IPS DF 6.9 (cell line): Measurements from ENCODE around the gene HOXB8.

Experiments
- DNase-seq: peaks from one replicate; pipeline ENCODE4 v3.0.0-alpha.2; 2013; ENCODE audit warnings: low read depth, low spot score
- H3K27ac ChIP-seq: one replicate; pipeline ENCODE4 v1.5.1; 2013; ENCODE audit warnings: low read length, control low read depth
- H3K27me3 ChIP-seq: 2 replicates; pipeline ENCODE4 v1.6.1; 2013; ENCODE audit warnings: mild to moderate bottlenecking, low read length; ENCODE audit not compliant: control insufficient read depth, insufficient read depth
- H3K36me3 ChIP-seq: 2 replicates; pipeline ENCODE4 v1.6.1; 2013; ENCODE audit warnings: low read length; ENCODE audit not compliant: control insufficient read depth, insufficient read depth
- H3K4me1 ChIP-seq: 2 replicates; pipeline ENCODE4 v1.6.1; 2013; ENCODE audit warnings: low read length; ENCODE audit not compliant: control insufficient read depth, insufficient read depth
- H3K4me3 ChIP-seq: 2 replicates; pipeline ENCODE4 v1.5.1; 2013; ENCODE audit warnings: mild to moderate bottlenecking, low read length
- H3K9me3 ChIP-seq: 2 replicates; pipeline ENCODE4 v1.6.1; 2013; ENCODE audit warnings: low read length, inconsistent platforms; ENCODE audit not compliant: control insufficient read depth, insufficient read depth
- WGBS: extraction: QIAGEN DNeasy Blood & Tissue Kit; methylation state at CpG from one replicate; pipeline ENCODE4 v1.1.7; 2013; ENCODE audit warnings: mixed read lengths, missing lambda C conversion rate; ENCODE audit not compliant: insufficient read length, insufficient coverage; 5-methylcytosine and 5-hydroxymethylcytosine counted together

The HOXB8 gene

DNA sequence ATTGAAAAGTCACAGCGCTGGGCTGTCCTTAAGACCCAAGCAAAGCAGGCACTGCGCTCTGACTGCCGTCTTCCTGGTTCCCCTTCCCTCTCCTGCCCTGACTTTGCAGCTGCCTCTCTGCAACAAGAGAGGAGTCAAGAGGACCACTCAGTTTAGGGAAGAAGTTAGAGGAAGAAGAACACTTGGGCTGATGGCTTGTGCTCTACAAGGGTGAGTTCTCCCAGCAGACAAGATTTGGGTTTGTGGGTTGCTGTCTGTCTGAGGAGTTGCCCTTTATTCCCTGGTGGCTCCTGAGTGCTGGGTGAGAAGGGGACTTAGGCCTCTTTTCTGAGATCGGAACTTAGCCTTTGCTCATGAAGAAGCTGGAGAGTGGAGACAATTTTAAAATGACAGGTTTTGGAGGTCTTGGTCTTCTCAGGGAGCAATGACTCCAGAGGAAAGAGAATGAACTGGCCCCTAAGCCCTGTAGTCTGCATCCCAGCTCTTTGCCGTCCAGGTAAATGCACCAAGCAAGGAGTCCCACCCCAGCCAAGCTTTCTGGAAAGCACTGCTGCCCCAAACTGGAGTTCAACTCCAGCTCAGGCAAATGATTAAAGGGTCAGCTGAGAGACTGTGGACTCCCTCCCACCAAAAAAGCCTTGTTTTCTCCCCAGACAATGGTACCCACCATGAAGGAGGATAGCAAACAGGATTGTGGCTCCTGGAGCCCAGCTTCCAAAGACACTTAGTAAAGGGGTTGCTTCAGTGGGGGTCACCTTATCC is 13.7 kb upstream of the HOXB8 start:
- no CpG with 5 or more reads among the region's 5 CpGs for WGBS
- Histone ChIP-seq H3K4me1 (peaks cover 5% of the 10 kb centered on the region; the same call in 1 of the 2 replicates), H3K9me3 (no peaks in the 10 kb centered on the region), H3K27ac (no peak overlapping the region), H3K36me3 (no peaks in the 10 kb centered on the region), H3K4me3 (no peak overlapping the region), H3K27me3 (peaks cover 97% of the 10 kb centered on the region)
- no peak for DNase-seq

DNA sequence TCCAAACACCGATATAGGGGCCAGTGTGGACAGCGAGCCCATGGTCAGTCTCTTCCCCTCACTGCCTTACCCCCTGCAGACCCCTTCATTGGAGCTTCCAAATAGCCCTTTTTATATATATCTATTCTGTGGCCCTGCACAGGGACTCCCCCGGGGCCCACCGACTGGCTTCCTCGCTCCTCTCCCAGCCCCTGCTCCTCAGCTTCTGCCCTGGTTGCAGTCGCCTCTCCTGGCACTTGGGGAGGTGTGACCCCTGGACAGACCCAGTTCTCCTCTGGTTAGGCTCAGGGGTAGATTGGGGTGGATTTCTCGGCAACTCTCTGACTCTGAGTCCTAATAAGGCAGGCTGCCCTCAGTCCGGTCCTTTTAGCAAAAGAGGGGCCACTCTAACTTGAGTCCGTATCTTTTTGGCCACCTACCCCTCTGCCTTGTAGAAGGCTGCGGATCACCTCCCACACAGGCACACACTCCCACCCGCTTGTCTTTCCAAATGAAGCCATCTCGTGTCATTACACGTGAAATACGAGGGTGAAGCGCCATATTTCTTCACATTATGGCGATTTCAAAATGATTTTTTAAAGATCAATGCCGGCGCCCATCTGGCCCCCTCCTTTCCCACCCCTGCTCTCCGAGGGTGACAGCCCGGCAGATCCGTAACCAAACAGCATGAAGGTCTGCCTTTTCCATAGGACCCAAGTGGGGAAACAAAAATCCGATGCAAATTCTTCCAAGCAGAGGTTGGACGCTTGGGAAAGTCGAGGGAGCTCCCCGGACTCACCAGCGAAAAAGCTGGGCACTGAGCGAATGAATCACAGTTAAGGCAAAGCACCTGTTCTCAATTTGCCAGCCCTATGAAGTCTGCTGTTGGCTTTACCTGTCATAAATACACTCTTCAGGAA is 12.8 kb upstream of the HOXB8 start:
- no CpG with 5 or more reads among the region's 27 CpGs for WGBS
- DNase-seq: no peak
- Histone ChIP-seq H3K27me3 (peaks cover 97% of the 10 kb centered on the region), H3K9me3 (no peaks in the 10 kb centered on the region), H3K4me1 (peaks cover 5% of the 10 kb centered on the region; the same call in 1 of the 2 replicates), H3K27ac (no peak overlapping the region), H3K36me3 (no peaks in the 10 kb centered on the region), H3K4me3 (no peak overlapping the region)

DNA sequence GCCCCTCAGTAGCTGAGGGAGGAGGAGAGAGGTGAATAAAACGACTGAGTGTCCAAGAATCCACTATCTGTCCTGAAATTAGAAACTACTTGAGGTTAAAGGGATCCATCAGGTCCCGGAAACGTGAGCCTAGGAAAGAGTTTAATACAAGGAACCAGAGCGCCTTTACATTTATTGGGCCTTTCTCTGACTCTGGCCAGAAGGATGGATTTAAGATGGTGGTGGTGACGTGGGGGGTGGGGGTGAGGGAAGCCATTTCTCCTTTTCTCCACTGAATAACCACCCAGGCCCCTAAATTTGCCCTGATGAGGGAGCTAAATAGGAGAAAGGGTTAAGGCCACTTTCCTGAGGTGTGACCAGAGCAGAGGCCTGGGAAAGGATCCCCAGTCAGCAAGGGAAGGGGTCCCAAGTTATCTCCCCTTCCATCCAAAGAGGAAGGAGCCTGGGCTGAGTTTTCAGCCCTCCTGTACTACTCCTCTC is 12.1 kb upstream of the HOXB8 start:
- H3K27ac ChIP-seq: no peak overlapping the region
- peaks cover 97% of the 10 kb centered on the region for H3K27me3 ChIP-seq
- peaks cover 5% of the 10 kb centered on the region; the same call in 1 of the 2 replicates for H3K4me1 ChIP-seq
- no peak overlapping the region for H3K4me3 ChIP-seq
- H3K9me3 ChIP-seq: no peaks in the 10 kb centered on the region
- no peaks in the 10 kb centered on the region for H3K36me3 ChIP-seq
- no peak for DNase-seq
- no CpG with 5 or more reads among the region's 5 CpGs for WGBS

DNA sequence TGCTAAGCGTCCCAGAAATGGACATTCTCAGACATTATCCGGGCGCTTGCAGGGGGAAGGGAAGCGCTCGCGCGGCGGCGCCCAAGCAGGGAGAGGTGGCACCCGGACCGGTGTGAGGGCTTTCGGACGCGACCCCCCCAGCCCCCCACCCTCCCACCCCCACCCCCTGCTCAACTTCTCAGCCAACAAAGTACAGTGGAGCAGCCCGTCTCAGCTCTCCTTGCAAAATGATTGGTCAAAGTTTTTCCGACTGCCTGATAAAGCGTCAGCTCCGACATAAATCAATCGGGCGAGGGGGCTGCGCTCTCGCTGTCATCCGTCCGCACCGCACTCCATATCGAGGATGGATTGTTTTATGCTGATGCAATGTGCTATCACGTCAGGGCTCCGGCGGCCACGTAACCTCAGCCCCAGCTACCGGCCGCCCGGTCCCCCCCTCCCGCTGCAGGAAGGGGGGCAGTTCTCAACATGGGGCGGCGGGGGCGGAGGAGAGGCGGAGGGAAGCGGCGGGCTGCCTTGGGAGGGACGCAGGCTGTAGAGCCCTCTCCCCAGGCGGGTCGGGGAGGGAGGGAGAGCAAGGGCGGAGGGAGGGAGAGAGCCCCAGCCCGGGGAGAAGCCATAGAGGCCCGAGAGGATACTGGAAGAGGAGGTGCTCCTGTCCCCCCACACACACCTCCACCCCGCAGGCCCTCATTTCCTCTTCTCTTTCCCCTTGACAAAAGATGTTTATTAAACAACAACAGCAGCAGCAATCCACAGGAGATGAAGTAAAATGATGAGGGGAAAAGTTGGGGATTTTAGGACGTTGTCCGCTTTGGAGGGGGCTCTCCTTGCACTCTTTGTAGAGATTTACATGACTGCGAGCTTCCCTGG is 11.4 kb upstream of the HOXB8 start, which contains the start of gene HOXB9:
Gene HOXB9, minus strand, starts transcription at position 114 of the 873 bp plus-strand sequence. Its CDS starts 89 bp downstream, at position 25.
- no peak for DNase-seq
- WGBS: no CpG with 5 or more reads among the region's 50 CpGs
- Histone ChIP-seq H3K36me3 (no peaks in the 10 kb centered on the region), H3K27ac (no peak within 1 kb of the TSS), H3K9me3 (no peaks in the 10 kb centered on the region), H3K4me1 (peaks cover 2% of the 10 kb centered on the region; the same call in 1 of the 2 replicates), H3K4me3 (no peak within 1 kb of the TSS), H3K27me3 (peaks cover 97% of the 10 kb centered on the region)

DNA sequence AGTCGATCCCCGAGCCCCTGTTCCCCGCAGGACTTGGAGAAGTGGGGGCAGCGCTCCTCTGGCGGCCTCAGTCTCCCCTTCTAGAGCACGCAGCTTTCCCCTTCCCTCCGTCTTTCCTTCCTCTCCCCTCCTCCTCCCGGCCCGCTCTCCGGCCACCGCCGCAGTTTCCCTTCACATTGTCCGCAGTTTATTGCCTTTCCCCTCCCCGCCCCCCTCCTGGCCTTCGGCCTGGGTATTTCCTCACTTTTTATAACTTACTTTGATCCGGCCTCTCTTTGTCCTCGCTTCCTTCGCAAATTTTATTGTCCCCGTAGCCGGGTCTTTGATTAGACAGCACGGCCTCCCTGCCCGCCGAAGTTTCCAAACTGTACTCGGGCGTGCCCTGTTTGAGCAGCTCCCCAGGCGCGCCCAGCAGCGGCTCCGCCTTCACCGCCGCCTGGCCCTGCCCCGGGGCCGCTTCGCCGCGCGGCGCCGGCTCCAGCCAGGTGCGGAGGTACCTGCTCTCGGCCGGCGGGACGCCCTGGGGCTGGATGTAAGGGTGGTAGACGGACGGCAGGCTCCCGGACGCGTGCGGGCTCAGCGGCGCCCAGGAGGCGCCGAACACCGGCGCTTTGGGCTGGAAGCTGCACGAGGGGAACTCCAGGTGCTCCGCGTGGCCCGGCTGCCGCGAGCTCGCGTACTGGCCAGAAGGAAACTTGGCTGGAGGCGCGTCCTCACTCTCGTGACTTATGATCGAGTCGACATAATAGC is 10.6 kb upstream of the HOXB8 start:
- 0 out of 2 replicates have a peak, but pooled peaks cover 2% of the 10 kb centered on the region for H3K4me1 ChIP-seq
- no peak for DNase-seq
- no peak overlapping the region for H3K4me3 ChIP-seq
- no peak overlapping the region for H3K27ac ChIP-seq
- no peaks in the 10 kb centered on the region for H3K9me3 ChIP-seq
- peaks cover 97% of the 10 kb centered on the region for H3K27me3 ChIP-seq
- no peaks in the 10 kb centered on the region for H3K36me3 ChIP-seq
- no CpG with 5 or more reads among the region's 69 CpGs for WGBS

DNA sequence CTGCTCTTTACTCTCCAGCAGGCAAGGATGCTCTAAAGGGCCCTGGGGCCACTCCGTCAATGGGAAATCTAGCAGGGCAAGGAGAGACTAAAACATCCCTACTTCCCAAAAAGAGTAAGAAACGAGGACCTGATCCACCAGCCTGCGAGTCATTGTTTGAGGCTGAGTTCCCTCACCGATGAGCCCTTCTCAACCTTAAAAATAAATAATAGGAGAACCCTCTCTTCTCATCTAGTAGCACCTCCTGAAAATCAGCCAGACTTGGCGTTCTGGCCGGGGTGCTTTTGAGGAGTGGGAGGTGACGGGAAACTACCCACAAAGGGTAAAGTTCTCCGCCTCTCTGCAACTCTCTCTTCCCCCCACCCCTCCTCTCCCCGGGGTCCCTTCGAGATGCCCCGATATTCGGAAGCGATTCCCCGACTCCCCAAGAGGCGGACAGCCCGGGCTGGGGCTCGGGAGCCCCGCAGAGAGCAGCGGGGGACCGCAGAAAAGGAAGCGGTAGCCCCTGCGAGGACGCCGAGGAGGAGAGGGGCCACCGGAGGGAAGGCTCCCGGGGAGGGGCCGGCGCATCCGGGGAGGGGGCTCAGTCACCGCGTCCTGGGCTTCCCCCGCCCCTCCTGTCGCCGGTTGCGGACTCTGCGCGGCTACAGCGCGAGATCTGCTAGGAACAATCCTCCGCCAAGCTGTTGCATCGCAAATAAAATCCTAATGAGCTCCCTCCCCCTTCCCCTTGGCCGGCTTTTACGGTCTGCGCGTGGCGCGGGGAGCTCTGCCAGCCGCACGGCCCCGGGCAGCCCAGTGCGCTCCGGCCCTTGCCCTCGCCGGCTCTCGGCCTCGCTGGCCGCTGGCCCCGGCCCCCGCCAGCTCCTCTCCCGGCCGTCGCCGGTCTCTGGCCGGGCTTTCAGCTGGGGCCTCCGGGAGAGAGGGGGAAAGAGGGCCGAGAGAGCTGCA is 9.7 kb upstream of the HOXB8 start:
- 0 out of 2 replicates have a peak, but pooled peaks cover 2% of the 10 kb centered on the region for H3K4me1 ChIP-seq
- H3K4me3 ChIP-seq: no peak overlapping the region
- no CpG with 5 or more reads among the region's 66 CpGs for WGBS
- H3K27me3 ChIP-seq: peaks cover 97% of the 10 kb centered on the region
- H3K36me3 ChIP-seq: no peaks in the 10 kb centered on the region
- H3K27ac ChIP-seq: no peak overlapping the region
- no peaks in the 10 kb centered on the region for H3K9me3 ChIP-seq
- no peak for DNase-seq

DNA sequence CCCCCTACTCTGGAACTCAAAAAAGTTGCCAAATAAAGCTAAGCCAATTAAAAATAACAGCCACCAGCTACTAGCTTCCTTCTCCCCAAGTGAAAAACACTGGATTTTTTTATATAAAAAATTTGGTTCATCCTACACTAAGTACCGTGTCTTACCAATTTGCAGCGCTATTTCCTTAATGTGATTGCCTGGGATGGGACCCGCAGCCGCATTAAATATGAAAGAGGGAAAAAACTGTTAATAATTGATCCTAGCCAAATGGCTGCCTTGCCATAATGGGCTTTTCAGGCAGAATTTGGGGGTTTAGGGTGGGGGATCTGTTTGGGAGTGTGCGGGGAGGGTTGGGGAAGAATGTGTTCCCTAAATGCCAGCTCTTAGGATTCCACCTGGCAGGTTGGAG is 9.0 kb upstream of the HOXB8 start:
- Histone ChIP-seq H3K4me3 (no peak overlapping the region), H3K36me3 (no peaks in the 10 kb centered on the region), H3K27me3 (peaks cover 98% of the 10 kb centered on the region), H3K9me3 (no peaks in the 10 kb centered on the region), H3K27ac (no peak overlapping the region), H3K4me1 (0 out of 2 replicates have a peak, but pooled peaks cover 2% of the 10 kb centered on the region)
- WGBS: no CpG with 5 or more reads among the region's 5 CpGs
- DNase-seq: no peak

DNA sequence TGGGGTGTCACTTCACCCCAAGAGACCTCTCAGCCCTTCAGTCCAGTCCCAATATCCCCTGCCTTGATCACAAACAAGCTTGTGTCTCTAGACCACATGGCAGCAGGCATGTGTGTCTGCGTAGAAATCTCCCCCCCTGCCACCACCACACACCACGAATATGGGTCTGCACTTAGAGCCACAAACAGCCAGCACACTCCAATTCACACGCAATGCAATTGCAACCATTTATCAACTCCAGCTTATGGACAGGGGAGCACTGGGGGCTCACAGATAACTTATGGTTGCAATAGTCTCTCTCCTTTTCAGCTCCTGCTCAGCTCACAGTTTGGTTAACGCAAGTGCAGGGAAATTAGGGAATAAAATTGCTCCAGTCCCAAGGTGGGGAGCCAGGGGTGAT is 8.5 kb upstream of the HOXB8 start:
- DNase-seq: no peak
- H3K36me3 ChIP-seq: no peaks in the 10 kb centered on the region
- no peak overlapping the region for H3K4me3 ChIP-seq
- WGBS: no CpG with 5 or more reads among the region's 4 CpGs
- H3K9me3 ChIP-seq: no peaks in the 10 kb centered on the region
- no peak overlapping the region for H3K27ac ChIP-seq
- H3K27me3 ChIP-seq: peaks cover 98% of the 10 kb centered on the region
- H3K4me1 ChIP-seq: 0 out of 2 replicates have a peak, but pooled peaks cover 2% of the 10 kb centered on the region

DNA sequence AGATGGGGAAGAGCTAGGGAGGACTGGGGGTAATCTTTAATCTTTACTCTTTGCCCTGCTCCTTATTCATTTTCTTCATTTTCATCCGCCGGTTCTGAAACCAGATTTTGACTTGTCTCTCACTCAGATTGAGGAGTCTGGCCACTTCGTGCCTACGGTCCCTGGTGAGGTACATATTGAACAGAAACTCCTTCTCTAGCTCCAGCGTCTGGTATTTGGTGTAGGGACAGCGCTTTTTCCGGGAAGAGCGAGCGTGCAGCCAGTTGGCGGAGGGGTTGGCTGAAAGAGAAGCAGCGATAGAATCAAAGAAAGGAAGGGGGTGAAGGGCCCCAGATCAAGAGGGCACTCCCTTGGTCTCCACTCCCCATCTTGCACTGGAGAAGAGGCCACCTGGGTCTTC is 7.8 kb upstream of the HOXB8 start:
- Histone ChIP-seq H3K36me3 (no peaks in the 10 kb centered on the region), H3K27ac (no peak overlapping the region), H3K9me3 (no peaks in the 10 kb centered on the region), H3K27me3 (peaks cover 97% of the 10 kb centered on the region), H3K4me3 (no peak overlapping the region), H3K4me1 (0 out of 2 replicates have a peak, but pooled peaks cover 2% of the 10 kb centered on the region)
- no peak for DNase-seq
- no CpG with 5 or more reads among the region's 11 CpGs for WGBS
